ENCODE measurements around the gene PLCB2. TPM values are rescaled to one million over a fixed set of nuclear protein-coding genes. Genes with fewer than 3 reads are reported as not detected.
A peak's percentile ranks its signal among the peaks of the same experiment; 100 is the strongest.

The PLCB2 gene
- total RNA-seq, 2 donors from 2014 or later, result 4.4 to 5.3 TPM

GRCh38 chr15:40325700-40326099 is 18.0 kb upstream of the PLCB2 start:
- H3K4me1 Mint-ChIP-seq, result peaks cover 17% of the 10 kb centered on the region
- H3K9me3 Mint-ChIP-seq, result no peaks in the 10 kb centered on the region
- Histone ChIP-seq H3K27ac (ENCODE audit: low read depth, low read length) (no peak overlapping the region), H3K4me1 (ENCODE audit: control insufficient read depth, insufficient read depth, low read length) (no peaks in the 10 kb centered on the region), H3K9me3 (ENCODE audit: control insufficient read depth, low read length) (no peaks in the 10 kb centered on the region), H3K9ac (ENCODE audit: extremely low read depth, low read length, poor library complexity, severe bottlenecking) (no peak overlapping the region), H3K36me3 (ENCODE audit: control insufficient read depth, insufficient read depth, low read length) (no peaks in the 10 kb centered on the region), H3K27me3 (ENCODE audit: control insufficient read depth, insufficient read depth, low read length, poor library complexity, severe bottlenecking) (peaks cover 51% of the 10 kb centered on the region), H3K4me3 (ENCODE audit: low read length) (no peak overlapping the region)
- DNase-seq, result no peak
- no peak overlapping the region for H3K4me3 Mint-ChIP-seq
- no peak for TF ChIP-seq CTCF (conservative IDR thresholded peaks at IDR 0.05)
- 94 to 100% methylated on average over 2 of the region's 2 CpGs for WGBS, 2 experiments (ENCODE audit: insufficient coverage in 1 of 2, insufficient read length in 1 of 2)
- peaks cover 55% of the 10 kb centered on the region for H3K27me3 Mint-ChIP-seq (ENCODE audit: insufficient read depth)
- H3K27ac Mint-ChIP-seq, result no peak overlapping the region
- no peaks in the 10 kb centered on the region for H3K36me3 Mint-ChIP-seq (ENCODE audit: low read depth)

GRCh38 chr15:40325188-40325587 is 17.5 kb upstream of the PLCB2 start:
- 85% methylated on average over 2 of the region's 2 CpGs; no CpG with 5 or more reads in 1 of the 2 experiments for WGBS, 2 experiments (ENCODE audit: insufficient coverage in 1 of 2, insufficient read length in 1 of 2)
- Histone ChIP-seq H3K27ac (ENCODE audit: low read depth, low read length) (no peak overlapping the region), H3K27me3 (ENCODE audit: control insufficient read depth, insufficient read depth, low read length, poor library complexity, severe bottlenecking) (peaks cover 51% of the 10 kb centered on the region), H3K4me1 (ENCODE audit: control insufficient read depth, insufficient read depth, low read length) (no peaks in the 10 kb centered on the region), H3K9ac (ENCODE audit: extremely low read depth, low read length, poor library complexity, severe bottlenecking) (no peak overlapping the region), H3K4me3 (ENCODE audit: low read length) (no peak overlapping the region), H3K9me3 (ENCODE audit: control insufficient read depth, low read length) (no peaks in the 10 kb centered on the region), H3K36me3 (ENCODE audit: control insufficient read depth, insufficient read depth, low read length) (no peaks in the 10 kb centered on the region)
- Mint-ChIP-seq H3K27me3 (ENCODE audit: insufficient read depth) (peaks cover 59% of the 10 kb centered on the region), H3K4me1 (peaks cover 17% of the 10 kb centered on the region), H3K4me3 (peak overlapping the region; percentile 52), H3K36me3 (ENCODE audit: low read depth) (no peaks in the 10 kb centered on the region), H3K9me3 (no peaks in the 10 kb centered on the region), H3K27ac (no peak overlapping the region)
- TF ChIP-seq CTCF (conservative IDR thresholded peaks at IDR 0.05), result no peak
- DNase-seq, result no peak

GRCh38 chr15:40323953-40324937 is 16.5 kb upstream of the PLCB2 start:
- Mint-ChIP-seq H3K4me1 (peaks cover 17% of the 10 kb centered on the region), H3K4me3 (peak overlapping the region; percentile 52), H3K27ac (no peak overlapping the region), H3K27me3 (ENCODE audit: insufficient read depth) (peaks cover 66% of the 10 kb centered on the region), H3K9me3 (no peaks in the 10 kb centered on the region), H3K36me3 (ENCODE audit: low read depth) (no peaks in the 10 kb centered on the region)
- H3K36me3 ChIP-seq (ENCODE audit: control insufficient read depth, insufficient read depth, low read length), result no peaks in the 10 kb centered on the region
- H3K9ac ChIP-seq (ENCODE audit: extremely low read depth, low read length, poor library complexity, severe bottlenecking), result no peak overlapping the region
- peaks cover 58% of the 10 kb centered on the region for H3K27me3 ChIP-seq (ENCODE audit: control insufficient read depth, insufficient read depth, low read length, poor library complexity, severe bottlenecking)
- H3K4me1 ChIP-seq (ENCODE audit: control insufficient read depth, insufficient read depth, low read length), result no peaks in the 10 kb centered on the region
- 2 to 3% methylated on average over 20 to 101 of the region's 101 CpGs for WGBS, 2 experiments (ENCODE audit: insufficient coverage in 1 of 2, insufficient read length in 1 of 2)
- H3K27ac ChIP-seq (ENCODE audit: low read depth, low read length), result no peak overlapping the region
- peak; percentile 72 for DNase-seq
- H3K4me3 ChIP-seq (ENCODE audit: low read length), result peak overlapping the region; percentile 64
- H3K9me3 ChIP-seq (ENCODE audit: control insufficient read depth, low read length), result no peaks in the 10 kb centered on the region
- no peak for TF ChIP-seq CTCF (conservative IDR thresholded peaks at IDR 0.05)
